ENCODE measurements around the gene DGKD. TPM values are rescaled to one million over a fixed set of nuclear protein-coding genes. Genes with fewer than 3 reads are reported as not detected.

Gene DGKD
- total and polyA plus RNA-seq, 9 of the 15 experiments (the other 6 are each of a cell fraction or from before 2014, with no cell fraction given): 0.52 to 29.5 (median 10.6) TPM

- TF ChIP-seq NR2F6 (CRISPR knock-in tag; IDR thresholded peaks at IDR 0.05): no peak
- no peak for TF ChIP-seq ZNF655 (CRISPR knock-in tag; IDR thresholded peaks at IDR 0.05)
Measured at GRCh38 chr2:233446121-233446520, 91.8 kb downstream of the DGKD start (continued).

GRCh38 chr2:233446606-233447305 is 92.5 kb downstream of the DGKD start:
- H2AFZ ChIP-seq (ENCODE audit: low read depth, low read length): no peak overlapping the region
- H3K9me3 ChIP-seq (replicated peaks; ENCODE audit: control insufficient read depth, insufficient read depth, low read depth, low read length): no peaks in the 10 kb centered on the region
- in situ Hi-C loops (cut with MboI): no loop called here
- H3K4me1 ChIP-seq (replicated peaks in 1 of 2; ENCODE audit: control insufficient read depth in 2 of 2, insufficient read depth in 2 of 2, low read length in 2 of 2): peaks cover 2 to 14% of the 10 kb centered on the region in 2 experiments; a peak in 4 of 5 replicates
- FAIRE-seq: no peak
- H3K9ac ChIP-seq (ENCODE audit: insufficient read depth in 1 of 2, low read depth in 2 of 2, low read length in 2 of 2): no peak overlapping the region
- no peaks in the 10 kb centered on the region for H4K20me1 ChIP-seq (replicated peaks; ENCODE audit: control insufficient read depth, insufficient read depth, low read length)
- no TSS peak for BruUV-seq (replicated peaks)
- H3K27me3 ChIP-seq (ENCODE audit: control insufficient read depth in 2 of 2, insufficient read depth in 2 of 2, low read length in 2 of 2): no peaks in the 10 kb centered on the region
- DNase-seq (ENCODE audit: extremely low read depth in 1 of 4, low spot score in 3 of 4): no peak
- ChIA-PET CTCF (ENCODE audit: low intra/inter-chr PET ratio) (no interaction called here), POLR2A (interaction anchor here (0.6 kb wide), 1 partner anchor 269 kb away, joined by 3 read pairs; no protein-coding TSS in a partner anchor)
- H3K36me3 ChIP-seq (ENCODE audit: control insufficient read depth, insufficient read depth, low read length): peaks cover 44% of the 10 kb centered on the region; the same call in 2 of the 3 replicates
- 90% methylated on average over 6 of the region's 37 CpGs for WGBS (ENCODE audit: insufficient coverage, low coverage, missing lambda C conversion rate)
- no peak overlapping the region for H3K4me2 ChIP-seq (ENCODE audit: insufficient read depth, low read length)
- H3K79me2 ChIP-seq (ENCODE audit: control insufficient read depth, insufficient read depth, low read length): no peaks in the 10 kb centered on the region
- H3K9me1 ChIP-seq (ENCODE audit: control insufficient read depth, insufficient read depth, low read length): no peaks in the 10 kb centered on the region
- no peak overlapping the region for H3K4me3 ChIP-seq
- intact Hi-C loops (cut with micrococcal nuclease): loop anchor here (10.0 kb wide), 1 partner anchor 182 kb away; no protein-coding TSS in a partner anchor
- TF ChIP-seq ZNF780A (CRISPR knock-in tag; IDR thresholded peaks at IDR 0.05): no peak
- TF ChIP-seq HNRNPL (IDR thresholded peaks at IDR 0.05; ENCODE audit: low read depth, low read length): no peak
- no peak for TF ChIP-seq ERF (CRISPR knock-in tag; IDR thresholded peaks at IDR 0.05)
- peak; percentile 35; the same call in 1 of the 2 replicates for TF ChIP-seq C11orf30 (IDR thresholded peaks at IDR 0.05; ENCODE audit: low read depth)
- TF ChIP-seq ZKSCAN1 (IDR thresholded peaks at IDR 0.05; ENCODE audit: low read depth, low read length): no peak
- TF ChIP-seq ZNF316 (IDR thresholded peaks at IDR 0.05): peak; percentile 32; the same call in 1 of the 2 replicates
- peak; percentile 20; the same call in 1 of the 2 replicates for TF ChIP-seq MAFK (IDR thresholded peaks at IDR 0.05; ENCODE audit: low read length)
- TF ChIP-seq RFX7 (CRISPR knock-in tag; IDR thresholded peaks at IDR 0.05): no peak
- TF ChIP-seq TCF7 (IDR thresholded peaks at IDR 0.05; ENCODE audit: borderline replicate concordance): no peak
- ATAC-seq: no peak
- no peak overlapping the region for H3K27ac ChIP-seq (ENCODE audit: extremely low read depth, low read depth, low read length)
